HFFc6 (cell line): Measurements from ENCODE around the gene RNF215. TPM values are rescaled to one million over a fixed set of nuclear protein-coding genes. Genes with fewer than 3 reads are reported as not detected.

Source experiments
- DNase-seq: peaks from one replicate; pipeline ENCODE4 v3.0.0-alpha.2; 2018
- H3K27ac Mint-ChIP-seq: 2 replicates; pipeline ENCODE4 v1.8.0; 2020; ENCODE audit warnings: mild to moderate bottlenecking, mixed read lengths
- H3K27me3 Mint-ChIP-seq: 2 replicates; pipeline ENCODE4 v1.8.0; 2021; ENCODE audit warnings: mild to moderate bottlenecking, moderate library complexity, mixed read lengths; ENCODE audit not compliant: insufficient read depth
- H3K36me3 Mint-ChIP-seq: 2 replicates; pipeline ENCODE4 v1.8.0; 2021; ENCODE audit warnings: low read depth, mixed read lengths
- H3K4me1 Mint-ChIP-seq: 2 replicates; pipeline ENCODE4 v1.8.0; 2020; ENCODE audit warnings: low read depth, mixed read lengths
- H3K4me3 Mint-ChIP-seq: 2 replicates; pipeline ENCODE4 v1.8.0; 2020; ENCODE audit warnings: mild to moderate bottlenecking, moderate library complexity, mixed read lengths
- H3K9me3 Mint-ChIP-seq: 2 replicates; pipeline ENCODE4 v1.8.0; 2020; ENCODE audit warnings: mild to moderate bottlenecking, mixed read lengths
- CTCF ChIP-seq: fragments of 200-600 bp; sonication (generic); IDR thresholded peaks from 2 replicates; pipeline ENCODE4 v1.5.0; 2021; ENCODE audit warnings: antibody characterized with exemption, mild to moderate bottlenecking
- total RNA-seq, 6 experiments: library from RNA; stranded (reverse); fragmentation: NEBNext Ultra II Directional; extraction: Animal tissue kit (Norgen Biotek cat#: 25700); gene quantifications; 2 replicates in 1 of 6; 3 replicates in 5 of 6; pipeline ENCODE4 v1.2.3, GENCODE V29; 2021

The RNF215 gene
- total RNA-seq, 6 experiments from 2014 or later, result 12.7 to 18.9 (median 15.3) TPM

- Mint-ChIP-seq H3K4me3 (no peak overlapping the region), H3K4me1 (peaks cover 37% of the 10 kb centered on the region), H3K9me3 (no peaks in the 10 kb centered on the region), H3K27me3 (peaks cover 2% of the 10 kb centered on the region; the same call in 1 of the 2 replicates), H3K36me3 (no peaks in the 10 kb centered on the region), H3K27ac (no peak overlapping the region)
- no peak for DNase-seq
- TF ChIP-seq CTCF, result no peak
These were observed 6.1 kb upstream of the RNF215 start for GRCh38 chr22:30393322-30393680.

- peaks cover 32% of the 10 kb centered on the region for H3K4me1 Mint-ChIP-seq
- TF ChIP-seq CTCF, result no peak
- H3K36me3 Mint-ChIP-seq, result no peaks in the 10 kb centered on the region
- DNase-seq, result no peak
- peak overlapping the region; percentile 18; the same call in 1 of the 2 replicates for H3K27ac Mint-ChIP-seq
- H3K4me3 Mint-ChIP-seq, result no peak overlapping the region
- H3K27me3 Mint-ChIP-seq, result peaks cover 2% of the 10 kb centered on the region; the same call in 1 of the 2 replicates
- H3K9me3 Mint-ChIP-seq, result no peaks in the 10 kb centered on the region
These were observed 5.6 kb upstream of the RNF215 start for GRCh38 chr22:30392661-30393321.

GRCh38 chr22:30390974-30391691 is 3.9 kb upstream of the RNF215 start:
- H3K4me1 Mint-ChIP-seq, result peaks cover 34% of the 10 kb centered on the region
- DNase-seq, result peak; percentile 61
- H3K27ac Mint-ChIP-seq, result peak overlapping the region; percentile 78
- H3K4me3 Mint-ChIP-seq, result no peak overlapping the region
- TF ChIP-seq CTCF, result peak; percentile 95
- peaks cover 2% of the 10 kb centered on the region; the same call in 1 of the 2 replicates for H3K27me3 Mint-ChIP-seq
- H3K9me3 Mint-ChIP-seq, result no peaks in the 10 kb centered on the region
- no peaks in the 10 kb centered on the region for H3K36me3 Mint-ChIP-seq

GRCh38 chr22:30386608-30386959 is 627 bp downstream of the RNF215 start:
- no peaks in the 10 kb centered on the region for H3K9me3 Mint-ChIP-seq
- peak overlapping the region; percentile 91 for H3K4me3 Mint-ChIP-seq
- DNase-seq, result no peak
- H3K27me3 Mint-ChIP-seq, result no peaks in the 10 kb centered on the region
- TF ChIP-seq CTCF, result no peak
- no peaks in the 10 kb centered on the region for H3K36me3 Mint-ChIP-seq
- H3K4me1 Mint-ChIP-seq, result peaks cover 19% of the 10 kb centered on the region
- peak overlapping the region; percentile 79 for H3K27ac Mint-ChIP-seq

- no peaks in the 10 kb centered on the region for H3K36me3 Mint-ChIP-seq
- H3K4me3 Mint-ChIP-seq, result peak overlapping the region; percentile 91
- no peak for TF ChIP-seq CTCF
- H3K9me3 Mint-ChIP-seq, result no peaks in the 10 kb centered on the region
- no peak overlapping the region for H3K27ac Mint-ChIP-seq
- H3K27me3 Mint-ChIP-seq, result no peaks in the 10 kb centered on the region
- DNase-seq, result no peak
- peaks cover 13% of the 10 kb centered on the region for H3K4me1 Mint-ChIP-seq
These were observed 1.3 kb downstream of the RNF215 start for GRCh38 chr22:30385942-30386341.
